NCI-H2107 treated with DMSO at 0.1 percent for 48 hours (cell line): ENCODE results near the gene PSMC6.
"Not testable (repeated sequence)": the region's sequence is repeated elsewhere in the genome, so short reads cannot be mapped to it uniquely, and the experiment has no call there.

Experiments
- DNase-seq: peaks from one replicate; lab custom pipeline; 2025; ENCODE audit not compliant: unreplicated experiment; lab: John Stamatoyannopoulos, UW

The PSMC6 gene

DNA sequence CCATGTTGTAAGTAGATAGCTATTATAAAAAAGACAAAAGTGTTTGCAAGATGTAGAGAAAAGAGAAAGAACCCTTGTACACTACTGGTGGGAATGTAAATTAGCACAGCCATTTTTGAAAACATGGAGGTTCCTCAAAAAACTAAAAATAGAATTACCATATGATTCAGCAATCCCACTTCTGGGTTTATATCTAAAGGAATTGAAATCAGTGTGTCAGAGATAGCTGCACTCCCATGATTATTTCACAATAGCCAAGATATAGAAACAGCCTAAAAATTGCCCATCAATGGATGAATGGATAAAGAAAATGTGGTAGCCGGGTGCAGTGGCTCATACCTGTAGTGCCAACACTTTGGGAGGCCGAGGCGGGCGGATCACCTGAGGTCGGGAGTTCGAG, 9.2 kb downstream of the PSMC6 start:
- DNase-seq, result no peak

DNA sequence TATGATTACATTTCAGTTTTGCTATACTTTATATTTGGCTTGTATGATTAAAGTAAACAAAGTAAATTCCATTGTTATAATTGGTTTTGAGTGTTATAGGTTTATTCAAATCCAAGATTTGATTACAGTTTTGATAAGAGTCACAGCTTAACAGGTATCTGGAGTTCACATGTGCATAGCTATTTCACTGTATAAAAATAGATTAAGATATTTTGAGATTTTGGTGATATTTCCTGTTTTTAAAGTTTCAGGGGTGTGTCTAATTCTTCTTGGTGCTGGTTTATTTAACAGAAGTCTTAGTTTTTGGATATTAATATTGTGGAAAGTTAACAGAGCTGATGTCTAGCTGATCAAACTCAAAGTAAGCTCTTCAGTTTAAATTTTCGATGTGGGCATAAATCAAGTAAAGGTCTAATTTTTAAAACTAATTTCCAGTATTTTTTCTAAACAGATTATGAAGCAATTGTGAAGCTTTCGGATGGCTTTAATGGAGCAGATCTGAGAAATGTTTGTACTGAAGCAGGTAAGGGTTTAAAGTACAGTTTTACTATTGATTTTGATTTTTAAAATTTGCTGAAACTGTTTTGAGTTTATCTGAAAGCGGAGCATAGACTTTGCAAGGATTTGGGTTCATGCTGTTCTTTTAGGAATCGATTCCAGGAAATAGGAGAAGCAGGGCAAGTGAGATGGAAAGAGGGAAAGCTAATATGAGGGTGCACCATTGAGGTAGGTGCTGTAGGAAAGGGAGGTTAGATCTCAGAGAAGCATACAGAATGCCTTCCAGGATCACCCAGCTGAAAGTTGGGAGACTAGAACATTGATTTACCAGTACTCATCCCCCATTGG, 16.7 kb downstream of the PSMC6 start:
- DNase-seq, result no peak

DNA sequence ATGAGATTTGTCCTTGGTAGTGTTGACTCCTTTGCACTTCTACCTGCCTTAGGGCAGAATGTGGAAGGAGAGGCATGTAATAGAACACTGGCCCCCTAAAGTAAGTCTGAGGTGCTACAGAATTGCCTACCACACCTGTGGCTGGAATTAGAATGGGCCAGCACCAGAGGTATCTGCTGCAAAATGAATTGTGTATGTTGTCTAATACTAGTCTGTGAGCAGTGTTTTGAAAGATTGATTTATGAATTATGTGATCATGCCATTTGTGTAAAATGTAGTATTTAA, 17.3 kb downstream of the PSMC6 start:
- DNase-seq, result no peak

DNA sequence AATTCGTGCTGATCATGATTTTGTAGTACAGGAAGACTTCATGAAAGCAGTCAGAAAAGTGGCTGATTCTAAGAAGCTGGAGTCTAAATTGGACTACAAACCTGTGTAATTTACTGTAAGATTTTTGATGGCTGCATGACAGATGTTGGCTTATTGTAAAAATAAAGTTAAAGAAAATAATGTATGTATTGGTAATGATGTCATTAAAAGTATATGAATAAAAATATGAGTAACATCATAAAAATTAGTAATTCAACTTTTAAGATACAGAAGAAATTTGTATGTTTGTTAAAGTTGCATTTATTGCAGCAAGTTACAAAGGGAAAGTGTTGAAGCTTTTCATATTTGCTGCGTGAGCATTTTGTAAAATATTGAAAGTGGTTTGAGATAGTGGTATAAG, 20.5 kb downstream of the PSMC6 start:
- DNase-seq, result not testable (repeated sequence)

DNA sequence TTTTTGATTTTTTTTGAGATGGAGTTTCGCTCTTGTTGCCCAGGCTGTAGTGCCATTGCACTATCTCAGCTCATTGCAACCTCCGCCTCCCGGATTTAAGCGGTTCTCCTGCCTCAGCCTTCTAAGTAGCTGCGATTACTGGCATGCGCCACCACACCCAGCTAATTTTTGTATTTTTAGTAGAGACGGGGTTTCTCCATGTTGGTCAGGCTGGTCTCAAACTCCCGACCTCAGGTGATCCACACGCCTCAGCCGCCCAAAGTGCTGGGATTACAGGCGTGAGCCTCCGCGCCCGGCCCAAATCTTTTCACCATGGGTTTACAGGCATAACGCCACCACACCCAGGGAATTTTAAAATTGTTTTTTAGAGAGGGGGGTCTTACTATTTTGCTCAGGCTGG, 22.0 kb downstream of the PSMC6 start:
- DNase-seq, result not testable (repeated sequence)

DNA sequence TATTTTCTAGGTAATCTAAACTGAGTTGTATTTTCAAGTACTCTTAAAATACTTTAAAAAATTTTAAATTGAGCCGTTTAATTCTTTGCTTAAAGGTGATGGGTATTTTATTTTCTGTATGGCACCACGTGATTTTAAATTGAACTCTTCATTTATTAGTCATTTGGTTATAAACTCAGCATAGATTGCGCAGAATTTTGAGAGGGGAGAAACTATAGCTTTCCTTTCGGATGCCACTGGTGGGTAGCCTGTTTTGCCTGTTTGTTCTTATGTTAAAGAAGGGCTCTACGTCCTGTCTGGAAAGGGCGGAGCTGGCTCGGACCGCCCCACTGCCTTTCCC, 22.6 kb downstream of the PSMC6 start:
- no peak for DNase-seq

DNA sequence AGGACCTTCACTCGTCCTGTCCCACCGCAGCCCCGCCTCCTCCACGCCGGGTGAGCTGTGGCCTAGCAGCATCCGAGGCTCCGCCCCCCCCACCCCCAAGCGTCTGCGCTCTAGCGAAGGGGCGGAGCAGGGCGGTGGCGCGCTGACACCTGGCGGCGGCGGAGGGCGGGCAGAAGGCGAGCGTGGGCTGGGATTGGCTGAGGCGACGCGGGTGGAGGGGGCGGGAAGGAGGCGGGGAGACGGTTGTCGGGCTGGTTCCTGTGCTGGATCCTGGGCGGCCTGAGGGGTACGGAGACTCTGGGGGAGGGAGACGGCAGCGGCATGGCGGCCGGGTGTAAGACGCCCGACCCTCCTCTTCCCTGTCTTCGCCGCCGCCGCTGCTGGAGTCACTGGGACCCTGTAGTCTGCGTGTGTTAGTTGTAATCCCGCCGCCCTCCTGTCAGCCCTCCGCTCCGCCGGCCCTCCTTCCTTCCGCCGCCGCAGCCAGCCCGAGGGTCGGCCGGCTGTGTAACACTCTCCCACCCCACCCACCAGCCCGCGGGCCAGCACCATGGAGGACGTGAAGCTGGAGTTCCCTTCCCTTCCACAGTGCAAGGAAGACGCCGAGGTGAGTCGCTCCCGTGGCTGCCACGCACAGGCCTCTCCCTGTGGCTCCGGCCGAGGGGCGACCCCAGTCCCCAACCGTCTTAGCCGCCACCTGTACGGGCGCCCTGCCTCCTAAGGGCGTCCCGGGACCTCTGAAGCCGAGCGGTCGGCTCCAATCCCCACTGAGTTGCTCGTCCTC, 23.1 kb downstream of the PSMC6 start, which contains the start of gene STYX:
TSS of gene STYX (plus strand) at position 242 of the 784 bp plus-strand sequence. CDS start at position 551, 309 bp downstream.
- peak; percentile 97 for DNase-seq

DNA sequence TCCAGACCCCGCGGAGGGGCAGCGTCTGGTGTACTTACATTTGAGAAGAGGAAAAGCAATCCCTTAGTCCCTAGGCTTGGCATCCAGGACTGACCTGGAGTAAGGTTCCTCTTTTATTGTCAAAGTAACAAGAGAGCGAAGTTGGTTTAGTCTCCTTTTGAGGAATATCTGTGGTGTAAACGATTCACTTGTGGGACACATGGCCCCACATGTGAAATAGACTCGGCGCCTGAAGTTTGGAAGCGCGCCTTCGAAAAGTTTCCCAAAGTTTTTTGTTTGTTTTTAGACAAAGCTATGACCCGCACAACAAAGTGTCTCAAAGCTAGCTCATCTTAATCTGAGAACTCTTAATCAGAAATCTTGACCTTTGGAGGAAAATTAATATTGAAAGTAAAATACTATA, 23.7 kb downstream of the PSMC6 start:
- no peak for DNase-seq

DNA sequence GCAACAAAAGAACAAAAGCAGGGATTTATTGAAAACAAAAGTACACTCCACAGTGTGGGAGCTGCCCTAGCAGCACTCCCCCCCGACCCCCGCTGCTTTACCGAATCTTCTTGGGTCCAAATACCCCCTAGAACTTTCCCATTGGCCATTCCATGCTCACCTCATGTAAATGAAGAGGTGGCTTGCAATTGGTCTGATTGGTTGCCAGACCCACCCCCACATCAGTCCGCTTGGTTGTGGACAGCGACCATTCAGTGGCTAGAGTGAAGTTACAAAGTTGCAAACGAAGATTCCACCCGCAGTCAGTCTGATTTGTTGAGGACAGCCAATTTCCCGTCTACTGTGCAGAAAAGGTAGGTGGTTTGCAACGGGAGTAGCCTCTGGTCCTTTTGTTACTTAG, 26.8 kb downstream of the PSMC6 start:
- DNase-seq, result no peak

DNA sequence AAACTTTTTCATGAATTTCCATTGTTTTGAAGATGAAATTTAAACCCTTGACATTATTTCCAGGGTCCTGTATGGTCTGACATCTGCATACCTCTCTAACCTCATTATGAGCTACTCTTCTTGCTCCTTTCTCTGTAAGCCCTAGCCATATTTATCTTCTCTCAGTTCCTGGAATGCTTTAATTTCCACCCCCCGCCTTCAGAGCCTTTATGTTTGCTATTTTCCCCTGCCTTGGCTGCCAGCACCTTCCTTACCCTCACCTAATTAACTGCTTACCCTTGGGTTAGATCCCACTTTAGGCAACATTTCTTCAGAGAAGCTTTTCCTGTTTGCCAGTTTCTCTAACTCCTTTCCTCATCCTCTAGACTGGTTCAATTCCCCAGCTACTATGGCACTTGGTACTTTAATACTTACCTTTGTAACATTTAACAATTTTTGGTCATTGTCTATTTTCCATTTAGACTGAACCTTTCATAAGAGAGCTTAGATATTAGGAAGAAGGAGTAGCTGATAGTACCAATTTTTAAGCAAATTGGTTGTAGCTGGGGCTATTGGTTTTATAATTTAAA, 29.0 kb downstream of the PSMC6 start:
- DNase-seq, result no peak

DNA sequence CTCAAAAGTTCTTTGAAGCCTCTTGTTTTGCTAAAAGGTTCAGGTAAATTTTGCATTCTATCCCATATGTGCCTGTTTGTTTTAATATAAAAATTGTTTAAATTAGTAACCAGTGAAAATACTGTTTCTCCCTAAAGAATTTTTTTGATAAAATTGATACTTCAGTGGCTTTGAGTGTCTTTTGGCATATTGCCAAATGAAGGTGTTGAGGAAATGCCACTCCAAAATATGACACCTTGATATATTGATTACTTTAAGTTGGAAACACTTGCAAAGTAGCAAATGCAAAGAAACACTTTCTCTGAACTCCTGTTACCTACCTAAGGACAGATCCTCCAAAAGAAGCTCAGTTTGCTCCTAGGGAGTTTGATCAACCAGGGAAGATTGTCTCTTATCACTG, 31.4 kb downstream of the PSMC6 start:
- no peak for DNase-seq

DNA sequence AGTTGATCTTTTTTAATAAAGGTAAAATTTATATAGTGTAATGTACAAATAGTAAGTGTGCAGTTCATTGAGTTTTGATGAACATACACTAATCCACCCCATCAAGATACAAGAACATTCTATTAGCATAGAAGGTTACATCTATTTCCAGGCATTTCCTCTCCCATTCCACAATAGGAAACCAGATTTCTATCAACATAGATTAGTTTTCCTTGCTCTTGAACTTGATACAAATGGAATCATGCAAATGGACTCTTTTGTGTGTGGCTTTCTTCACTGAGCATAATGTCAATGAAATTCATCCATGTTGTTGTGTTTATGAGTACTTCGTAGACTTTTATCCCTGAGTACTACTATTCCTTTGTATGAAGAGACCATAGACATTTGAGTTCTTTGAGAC, 33.8 kb downstream of the PSMC6 start:
- DNase-seq, result no peak

DNA sequence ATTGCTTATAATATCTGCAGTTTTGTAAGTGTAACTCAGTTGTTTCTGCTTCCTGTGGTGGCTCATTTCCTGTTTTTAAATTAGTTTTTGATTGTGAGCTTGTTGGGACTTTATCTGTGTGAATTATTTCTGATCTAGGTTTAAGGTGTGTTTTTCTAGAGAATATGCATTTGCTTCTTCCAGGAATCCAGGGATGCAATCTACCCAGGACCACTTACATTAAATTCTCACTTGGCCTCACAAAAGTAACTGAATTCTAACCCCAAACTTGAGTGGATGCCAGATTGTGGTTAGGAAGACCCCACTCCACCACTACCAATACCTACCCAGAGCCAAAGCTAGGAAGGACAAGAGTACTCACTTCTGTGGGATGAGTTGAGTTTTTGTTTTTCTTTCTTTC, 34.9 kb downstream of the PSMC6 start:
- no peak for DNase-seq

DNA sequence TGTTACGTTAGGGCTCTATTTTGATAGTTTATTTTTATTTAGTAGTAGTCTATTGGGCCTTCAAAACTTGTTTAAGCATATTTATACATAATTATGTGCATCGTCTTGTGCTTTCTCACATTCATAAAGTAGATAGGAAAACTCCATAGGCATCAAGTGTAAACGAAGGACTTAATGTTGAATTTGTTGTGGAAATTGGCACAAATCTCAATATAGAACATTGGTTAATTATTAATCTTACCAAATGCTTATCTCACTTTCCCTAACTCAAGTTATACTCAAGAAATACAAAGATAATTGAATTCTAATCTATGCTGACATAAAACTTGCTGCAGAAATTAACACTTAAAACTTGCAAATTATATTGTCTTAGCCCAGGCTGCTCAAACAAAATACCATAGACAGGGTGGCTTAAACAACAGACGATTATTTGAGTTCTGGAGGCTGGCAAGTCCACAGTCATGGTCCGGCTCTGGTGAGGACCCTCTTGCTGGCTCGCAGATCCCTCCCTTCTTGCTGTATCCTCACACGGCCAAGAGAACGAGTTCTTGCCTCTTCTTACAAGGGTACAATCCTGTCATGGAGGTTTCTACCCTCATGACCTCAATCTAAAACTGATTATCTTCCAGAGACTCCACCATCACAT, 41.8 kb downstream of the PSMC6 start:
- DNase-seq, result no peak

DNA sequence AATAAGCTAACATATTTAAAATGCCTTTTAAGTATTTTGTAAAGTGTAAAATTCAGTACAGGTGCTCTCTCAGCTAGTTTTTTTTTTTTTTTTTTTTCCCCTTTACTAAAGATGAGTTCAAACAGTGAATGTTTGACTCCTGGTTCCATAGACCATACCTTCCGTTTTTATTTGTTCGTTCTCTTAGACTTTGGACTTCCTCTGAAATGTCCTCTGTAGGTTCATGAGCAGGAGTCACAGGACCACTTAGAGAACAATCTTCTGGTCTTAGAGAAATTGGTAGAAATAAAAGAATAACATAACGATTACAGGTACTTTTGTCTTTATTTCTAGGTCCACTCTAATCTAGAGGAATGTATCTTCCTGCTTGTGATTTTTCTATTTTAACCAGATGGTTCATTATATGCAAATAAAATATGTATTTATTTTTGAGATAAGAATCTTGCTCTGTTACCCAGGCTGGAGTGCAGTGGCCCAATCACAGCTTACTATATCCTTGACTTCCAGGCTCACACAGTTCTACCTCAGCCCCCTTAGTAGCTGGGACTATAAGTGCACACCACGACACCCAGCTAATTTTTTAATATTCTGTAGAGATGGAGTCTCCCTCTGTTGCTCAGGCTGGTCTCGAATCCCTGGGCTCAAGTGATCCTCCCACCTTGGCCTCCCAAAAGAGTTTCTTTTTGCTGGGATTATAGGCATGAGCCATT, 48.8 kb downstream of the PSMC6 start:
- no peak for DNase-seq

DNA sequence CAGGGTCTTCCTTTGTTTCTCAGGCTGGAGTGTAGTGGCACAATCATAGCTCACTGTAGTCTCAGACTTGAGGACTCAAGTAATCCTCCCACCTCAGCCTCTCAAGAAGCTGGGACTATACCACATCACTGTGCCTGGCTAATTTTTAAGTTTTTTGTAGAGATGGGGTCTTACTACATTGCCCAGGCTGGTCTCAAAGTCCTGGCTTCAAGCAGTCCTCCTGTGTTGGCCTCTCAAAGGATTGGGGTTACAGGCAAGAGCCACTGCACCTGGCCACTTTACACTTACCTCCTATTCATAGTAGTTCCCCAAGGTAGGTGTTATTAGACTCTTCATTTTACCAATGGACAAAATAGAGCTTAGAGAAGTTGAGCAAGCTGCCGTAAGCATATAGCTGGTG, 52.1 kb downstream of the PSMC6 start:
- no peak for DNase-seq

DNA sequence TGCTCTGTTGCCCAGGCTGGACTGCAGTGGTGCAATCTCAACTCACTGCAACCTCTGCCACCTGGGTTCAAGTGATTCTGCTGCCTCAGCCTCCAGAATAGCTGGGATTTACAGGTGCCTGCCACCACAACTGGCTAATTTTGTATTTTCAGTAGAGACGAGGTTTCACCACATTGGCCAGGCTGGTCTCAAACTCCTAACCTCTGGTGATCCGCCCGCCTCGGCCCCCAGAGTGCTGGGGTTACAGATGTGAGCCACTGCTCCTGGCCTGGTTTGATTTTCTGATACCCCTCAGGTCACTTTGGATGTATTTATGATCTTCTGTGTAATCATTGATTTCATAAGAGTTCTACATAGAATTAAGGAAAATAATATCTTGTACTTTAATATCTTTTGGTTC, 55.9 kb downstream of the PSMC6 start:
- not testable (repeated sequence) for DNase-seq

DNA sequence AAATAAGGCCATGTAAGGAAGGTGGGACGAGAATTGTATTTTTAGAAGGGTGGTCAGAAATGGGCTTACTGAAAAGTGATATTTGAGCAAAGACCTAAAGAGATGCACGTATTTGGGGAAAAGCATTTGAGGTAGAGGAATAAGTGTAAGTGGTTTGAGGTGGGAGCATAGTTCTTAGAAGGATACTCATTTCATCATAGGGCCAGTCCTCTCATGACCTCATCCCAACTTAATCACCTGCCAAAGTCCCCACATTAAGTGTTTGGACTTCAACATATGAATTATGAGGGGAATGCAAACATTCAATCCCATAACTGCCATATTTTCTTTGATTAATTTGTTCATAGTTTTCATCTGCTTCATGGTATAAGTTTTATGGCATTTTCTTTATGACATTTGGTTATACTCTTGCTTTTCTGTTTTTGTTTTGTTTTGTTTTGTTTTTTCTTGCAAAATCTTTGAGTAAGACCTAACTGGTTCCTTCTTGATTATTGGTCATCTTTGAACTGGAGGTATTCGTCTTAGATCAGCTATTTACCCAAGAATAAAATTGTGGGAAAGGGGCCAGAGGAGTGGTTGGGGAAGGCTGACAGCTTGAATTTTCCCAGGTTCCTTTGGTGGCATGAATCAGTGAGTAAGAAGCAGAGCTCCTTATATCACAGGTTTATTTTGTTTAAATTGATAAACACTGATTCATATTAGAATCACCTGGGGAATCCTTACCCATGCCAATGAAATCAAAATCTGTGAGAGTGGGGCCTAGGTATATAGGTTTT, 60.2 kb downstream of the PSMC6 start:
- no peak for DNase-seq

DNA sequence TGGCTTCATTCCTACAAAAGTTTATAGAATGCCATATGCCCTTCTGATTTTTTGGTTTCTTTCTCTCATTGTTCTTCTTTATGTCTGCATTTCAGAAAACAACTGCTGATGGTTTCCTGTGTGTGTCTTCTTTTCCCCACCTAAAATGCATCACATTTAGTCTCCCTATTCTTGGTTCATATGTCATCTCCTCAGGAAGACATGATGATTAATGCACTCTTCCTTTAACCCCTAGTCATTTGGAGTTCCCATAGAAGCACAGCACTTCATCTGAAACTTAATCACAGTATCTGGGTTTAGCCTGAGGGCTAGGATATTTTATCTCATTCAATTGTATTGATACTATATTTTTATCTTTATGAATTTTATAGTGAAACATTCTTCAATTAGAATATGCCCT, 62.9 kb downstream of the PSMC6 start:
- no peak for DNase-seq

DNA sequence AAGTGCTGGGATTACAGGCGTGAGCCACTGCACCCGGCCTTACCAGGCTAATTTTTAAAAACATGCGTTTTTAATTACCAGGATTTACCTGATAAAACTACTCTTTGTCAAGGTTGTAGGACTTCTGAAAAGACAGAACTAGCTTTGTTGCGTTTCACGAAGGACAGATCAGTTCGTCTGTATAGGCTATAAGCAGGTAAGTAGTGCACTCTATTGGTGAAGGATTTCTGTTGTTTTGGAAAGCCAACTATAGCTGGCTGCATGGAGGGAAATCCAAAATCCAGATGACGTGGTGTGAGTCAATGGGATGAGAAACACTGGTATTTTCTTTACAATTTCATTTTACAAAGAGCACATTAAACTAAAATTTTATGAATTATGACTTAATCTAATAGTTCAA, 69.8 kb downstream of the PSMC6 start:
- DNase-seq, result no peak
